ENCODE data around the gene APOC1. TPM values are rescaled to one million over a fixed set of nuclear protein-coding genes. Genes with fewer than 3 reads are reported as not detected.

Gene APOC1
- total RNA-seq, 1 donor: 2.6 TPM

GRCh38 chr19:44891016-44891882, 23.2 kb upstream of the APOC1 start, which contains the start of gene TOMM40:
TSS of gene TOMM40 (plus strand) at chr19:44891254. CDS start at chr19:44891416, 162 bp downstream.
- TF ChIP-seq CTCF (IDR thresholded peaks at IDR 0.05; ENCODE audit: insufficient read depth, low read depth, low read length): no peak
- peak within 1 kb of the TSS; percentile 83 for H3K4me3 ChIP-seq (ENCODE audit: low read depth, low read length)
- peak; percentile 100 for DNase-seq (ENCODE audit: low read depth)

- TF ChIP-seq CTCF (IDR thresholded peaks at IDR 0.05; ENCODE audit: insufficient read depth, low read depth, low read length): no peak
- DNase-seq (ENCODE audit: low read depth): no peak
These were observed 21.5 kb upstream of the APOC1 start for GRCh38 chr19:44892932-44893331.

GRCh38 chr19:44893332-44894051, 20.9 kb upstream of the APOC1 start:
- TF ChIP-seq CTCF (IDR thresholded peaks at IDR 0.05; ENCODE audit: insufficient read depth, low read depth, low read length): no peak
- no peak for DNase-seq (ENCODE audit: low read depth)
- no peak overlapping the region for H3K4me3 ChIP-seq (ENCODE audit: low read depth, low read length)

More at GRCh38 chr19:44892932-44893331, 21.5 kb upstream of the APOC1 start:
- no peak overlapping the region for H3K4me3 ChIP-seq (ENCODE audit: low read depth, low read length)

DNA sequence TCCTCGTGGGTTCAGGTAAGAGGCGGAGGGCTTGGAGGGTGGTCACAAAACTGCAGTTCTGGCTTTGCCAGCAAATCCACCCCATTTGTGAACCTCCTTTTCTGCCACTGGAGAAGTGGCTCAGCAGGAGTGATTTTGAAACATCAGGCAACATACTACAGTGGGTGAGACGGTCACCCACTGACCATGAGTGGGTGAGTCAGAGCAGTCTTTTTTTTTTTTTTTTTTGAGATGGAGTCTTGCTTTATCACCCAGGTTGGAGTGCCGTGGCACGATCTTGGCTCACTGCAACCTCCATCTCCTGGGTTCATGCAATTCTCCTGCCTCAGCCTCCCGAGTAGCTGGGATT, 20.4 kb upstream of the APOC1 start:
- DNase-seq (ENCODE audit: low read depth): no peak
- no peak for TF ChIP-seq CTCF (IDR thresholded peaks at IDR 0.05; ENCODE audit: insufficient read depth, low read depth, low read length)
- H3K4me3 ChIP-seq (ENCODE audit: low read depth, low read length): no peak overlapping the region

DNA sequence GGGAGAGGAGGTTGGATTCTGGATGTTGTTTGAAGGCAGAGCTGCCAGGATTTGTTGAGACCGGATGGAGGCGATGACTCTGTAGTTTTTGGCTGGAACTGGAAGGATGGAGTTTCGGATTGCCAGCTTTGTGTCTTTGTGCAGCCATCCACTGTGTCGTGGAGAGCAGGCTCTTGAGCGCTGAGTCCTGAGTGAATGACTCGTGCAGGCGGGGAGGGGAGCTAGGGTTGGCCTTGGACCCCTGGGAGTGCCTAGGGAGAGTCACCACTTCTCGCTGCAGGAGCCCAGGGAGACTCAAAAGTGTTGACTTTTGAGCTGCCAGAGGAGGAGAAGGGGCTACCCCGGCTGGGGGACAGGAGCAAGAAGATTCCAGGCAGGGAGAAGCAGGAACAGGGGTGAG, 19.5 kb upstream of the APOC1 start:
- H3K4me3 ChIP-seq (ENCODE audit: low read depth, low read length): no peak overlapping the region
- no peak for TF ChIP-seq CTCF (IDR thresholded peaks at IDR 0.05; ENCODE audit: insufficient read depth, low read depth, low read length)
- DNase-seq (ENCODE audit: low read depth): no peak

- DNase-seq (ENCODE audit: low read depth): no peak
- no peak for TF ChIP-seq CTCF (IDR thresholded peaks at IDR 0.05; ENCODE audit: insufficient read depth, low read depth, low read length)
- no peak overlapping the region for H3K4me3 ChIP-seq (ENCODE audit: low read depth, low read length)
These were observed 16.6 kb upstream of the APOC1 start for GRCh38 chr19:44897835-44898234.

Measured in fibroblast of villous mesenchyme (primary cell).